ELR (cell line): ENCODE measurements around the gene TRIM3.

Experiments used
- DNase-seq: peaks from one replicate; pipeline ENCODE4 v3.0.0-alpha.2; 2015; ENCODE audit warnings: low read depth

Gene TRIM3

DNA sequence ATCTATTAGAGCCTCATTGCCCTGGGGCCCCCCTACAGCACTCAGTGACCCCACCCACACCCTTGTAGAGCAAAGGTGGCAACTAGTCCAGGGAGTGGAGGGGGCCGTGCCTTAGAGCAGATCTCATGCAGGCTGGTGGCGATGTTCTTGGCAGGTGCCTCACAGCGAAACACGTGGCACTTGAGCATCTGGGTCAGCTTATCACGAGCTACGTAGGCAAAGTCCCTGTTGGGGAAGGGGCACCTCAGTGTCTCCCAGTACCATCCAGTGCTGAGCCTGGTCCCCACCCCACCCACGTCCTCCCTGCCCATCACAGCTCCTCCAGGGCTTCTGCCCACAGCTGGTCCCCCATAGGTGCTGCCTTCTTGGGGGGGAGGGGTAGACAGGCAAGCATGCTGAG, 72.3 kb downstream of the TRIM3 start:
- DNase-seq: no peak

DNA sequence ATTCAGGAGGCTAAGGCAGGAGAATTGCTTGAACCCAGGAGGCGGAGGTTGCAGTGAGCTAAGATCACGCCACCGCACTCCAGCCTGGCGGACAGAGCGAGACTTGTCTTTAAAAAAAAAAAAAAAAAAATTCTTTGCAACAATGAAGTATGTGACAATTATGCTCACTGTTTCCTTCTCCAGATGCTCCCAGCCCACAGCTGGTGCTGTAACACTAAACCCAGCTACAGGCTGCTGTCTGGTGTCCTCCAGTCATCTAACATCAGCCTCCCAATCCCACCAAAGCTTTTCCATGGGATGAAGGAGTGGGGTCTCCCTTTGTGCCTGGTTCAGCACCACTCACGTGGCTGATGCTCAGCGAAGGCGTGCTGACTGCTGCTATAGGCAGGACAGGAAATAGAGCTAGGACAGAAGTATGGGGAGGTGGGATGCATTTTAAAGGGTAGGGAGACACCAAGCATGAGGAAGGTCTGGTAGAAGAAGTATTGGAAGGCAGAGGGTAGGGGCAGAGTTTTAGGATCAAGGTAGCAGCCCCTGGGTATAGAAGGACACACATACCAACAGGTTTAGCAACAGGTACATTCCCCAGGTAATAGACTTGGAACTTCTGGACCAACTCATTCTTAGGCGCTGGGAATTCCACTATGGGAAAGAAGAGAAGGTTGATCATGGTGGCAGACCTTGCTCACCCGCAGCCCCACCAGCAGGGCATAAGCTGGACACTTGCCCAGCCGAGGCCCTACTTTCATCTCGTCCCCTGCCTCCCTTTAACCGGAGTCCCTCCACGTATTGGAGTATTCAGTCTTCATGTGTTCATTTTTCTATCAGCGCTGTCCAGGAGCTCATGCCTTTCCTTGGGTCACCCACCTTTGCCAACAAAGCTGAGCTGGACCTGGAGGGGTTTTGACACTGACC, 73.1 kb downstream of the TRIM3 start:
- no peak for DNase-seq
